Endodermal cell (in vitro differentiated cells): ENCODE results near the gene OSTN. TPM values are rescaled to one million over a fixed set of nuclear protein-coding genes. Genes with fewer than 3 reads are reported as not detected.

Experiments used
- DNase-seq: peaks from one replicate; pipeline ENCODE4 v3.0.0-alpha.2; 2017
- H3K27ac ChIP-seq: 2 replicates; pipeline ENCODE4 v1.5.1; 2013; ENCODE audit warnings: mild to moderate bottlenecking, low read depth, low read length, moderate library complexity
- H3K27me3 ChIP-seq: 2 replicates; pipeline ENCODE4 v1.6.1; 2013; ENCODE audit warnings: mild to moderate bottlenecking, low read length, moderate library complexity; ENCODE audit not compliant: insufficient read depth, control insufficient read depth, poor library complexity, severe bottlenecking
- H3K36me3 ChIP-seq: 2 replicates; pipeline ENCODE4 v1.7.0; 2013; ENCODE audit warnings: mild to moderate bottlenecking, low read length, moderate library complexity; ENCODE audit not compliant: control insufficient read depth, insufficient read depth
- H3K4me1 ChIP-seq: one replicate; pipeline ENCODE4 v1.7.0; 2013; ENCODE audit warnings: low read length; ENCODE audit not compliant: control insufficient read depth, insufficient read depth
- H3K4me3 ChIP-seq: 2 replicates; pipeline ENCODE4 v1.5.1; 2013; ENCODE audit warnings: mild to moderate bottlenecking, low read length, moderate library complexity
- H3K9ac ChIP-seq: 2 replicates; pipeline ENCODE4 v1.6.1; 2013; ENCODE audit warnings: mild to moderate bottlenecking, low read length, moderate library complexity; ENCODE audit not compliant: poor library complexity, severe bottlenecking; ENCODE audit errors: extremely low read depth
- H3K9me3 ChIP-seq: 2 replicates; pipeline ENCODE4 v1.6.1; 2013; ENCODE audit warnings: mild to moderate bottlenecking, low read length, moderate library complexity; ENCODE audit not compliant: control insufficient read depth
- H3K27ac Mint-ChIP-seq: 2 replicates; pipeline ENCODE4 v1.8.0; 2020; ENCODE audit warnings: mixed read lengths
- H3K27me3 Mint-ChIP-seq: 2 replicates; pipeline ENCODE4 v1.8.0; 2021; ENCODE audit warnings: mild to moderate bottlenecking, mixed read lengths; ENCODE audit not compliant: insufficient read depth
- H3K36me3 Mint-ChIP-seq: 2 replicates; pipeline ENCODE4 v1.8.0; 2020; ENCODE audit warnings: low read depth, mixed read lengths
- H3K4me1 Mint-ChIP-seq: 2 replicates; pipeline ENCODE4 v1.8.0; 2020; ENCODE audit warnings: mixed read lengths
- H3K4me3 Mint-ChIP-seq: 2 replicates; pipeline ENCODE4 v1.8.0; 2020; ENCODE audit warnings: mild to moderate bottlenecking, moderate library complexity, mixed read lengths
- H3K9me3 Mint-ChIP-seq: 2 replicates; pipeline ENCODE4 v1.8.0; 2020; ENCODE audit warnings: mild to moderate bottlenecking, mixed read lengths
- CTCF ChIP-seq: fragments of 200-600 bp; sonication (generic); conservative IDR thresholded peaks from 2 replicates; pipeline ENCODE4 v1.5.0; 2021; ENCODE audit warnings: antibody characterized with exemption, mild to moderate bottlenecking
- WGBS, 2 experiments: methylation state at CpG; one replicate each; pipeline versions ENCODE4 v1.1.5 to v1.1.7; 2013; ENCODE audit warnings: missing lambda C conversion rate in 2 of 2, mixed read lengths in 1 of 2; ENCODE audit not compliant: insufficient coverage in 1 of 2, insufficient read length in 1 of 2; 5-methylcytosine and 5-hydroxymethylcytosine counted together
- total RNA-seq, 2 donors: library from RNA; stranded (reverse); fragmentation: NEBNext Ultra II Directional in 1 of 2; extraction: Animal tissue kit (Norgen Biotek cat#: 25700) in 1 of 2; gene quantifications; 2 replicates in 1 of 2; 3 replicates in 1 of 2; pipeline ENCODE4 v1.2.1, GENCODE V29; 2021

OSTN gene
- total RNA-seq, 2 donors from 2014 or later: not detected

GRCh38 chr3:191303596-191303995 lies 104.6 kb downstream of the OSTN start:
- H3K9me3 Mint-ChIP-seq: no peaks in the 10 kb centered on the region
- Histone ChIP-seq H3K4me1 (no peaks in the 10 kb centered on the region), H3K27ac (no peak overlapping the region), H3K4me3 (no peak overlapping the region), H3K9me3 (no peaks in the 10 kb centered on the region), H3K36me3 (no peaks in the 10 kb centered on the region), H3K9ac (no peak overlapping the region), H3K27me3 (no peaks in the 10 kb centered on the region)
- peaks cover 17% of the 10 kb centered on the region for H3K4me1 Mint-ChIP-seq
- no peak overlapping the region for H3K27ac Mint-ChIP-seq
- no peak for DNase-seq
- 94 to 100% methylated on average over 3 of the region's 3 CpGs for WGBS, 2 experiments
- TF ChIP-seq CTCF: no peak
- H3K36me3 Mint-ChIP-seq: no peaks in the 10 kb centered on the region
- H3K27me3 Mint-ChIP-seq: no peaks in the 10 kb centered on the region
- H3K4me3 Mint-ChIP-seq: no peak overlapping the region

GRCh38 chr3:191306428-191306827 lies 107.4 kb downstream of the OSTN start:
- H3K4me1 ChIP-seq: no peaks in the 10 kb centered on the region
- Mint-ChIP-seq H3K27ac (no peak overlapping the region), H3K4me3 (no peak overlapping the region), H3K9me3 (peaks cover 4% of the 10 kb centered on the region), H3K27me3 (no peaks in the 10 kb centered on the region), H3K36me3 (no peaks in the 10 kb centered on the region), H3K4me1 (peaks cover 17% of the 10 kb centered on the region)
- DNase-seq: no peak
- H3K9me3 ChIP-seq: no peaks in the 10 kb centered on the region
- H3K36me3 ChIP-seq: no peaks in the 10 kb centered on the region
- TF ChIP-seq CTCF: no peak
- H3K9ac ChIP-seq: no peak overlapping the region
- H3K27ac ChIP-seq: no peak overlapping the region
- H3K27me3 ChIP-seq: no peaks in the 10 kb centered on the region
- 98 to 100% methylated on average over 1 to 4 of the region's 4 CpGs for WGBS, 2 experiments
- H3K4me3 ChIP-seq: no peak overlapping the region

DNA sequence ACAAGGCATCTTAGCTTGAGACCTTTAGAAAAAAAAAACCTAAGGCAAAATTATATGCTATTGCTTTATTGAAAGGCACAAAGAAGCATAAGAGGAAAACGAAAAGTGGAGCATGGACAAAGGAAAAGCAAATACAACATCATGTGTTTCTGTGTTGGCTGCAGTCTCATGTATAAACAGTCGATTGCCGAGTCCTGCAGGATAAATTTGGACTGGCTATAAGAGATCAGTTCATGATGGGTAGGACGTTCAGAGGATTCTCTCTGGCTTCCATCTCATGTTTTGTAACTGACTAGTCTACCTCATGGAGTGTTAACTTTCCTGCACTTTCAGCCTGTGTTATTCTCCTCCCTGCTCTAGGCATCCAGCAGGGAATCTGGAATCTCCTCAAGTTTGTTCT lies 108.3 kb downstream of the OSTN start:
- no peak overlapping the region for H3K4me3 ChIP-seq
- H3K27me3 ChIP-seq: no peaks in the 10 kb centered on the region
- no peaks in the 10 kb centered on the region for H3K9me3 ChIP-seq
- DNase-seq: no peak
- peaks cover 11% of the 10 kb centered on the region for H3K4me1 Mint-ChIP-seq
- no peaks in the 10 kb centered on the region for H3K36me3 Mint-ChIP-seq
- H3K4me1 ChIP-seq: no peaks in the 10 kb centered on the region
- no peak overlapping the region for H3K4me3 Mint-ChIP-seq
- H3K9ac ChIP-seq: no peak overlapping the region
- TF ChIP-seq CTCF: no peak
- H3K9me3 Mint-ChIP-seq: peaks cover 4% of the 10 kb centered on the region
- no peaks in the 10 kb centered on the region for H3K27me3 Mint-ChIP-seq
- H3K27ac Mint-ChIP-seq: no peak overlapping the region
- H3K36me3 ChIP-seq: no peaks in the 10 kb centered on the region
- no peak overlapping the region for H3K27ac ChIP-seq
- WGBS, 2 experiments: 92% methylated on average over 4 of the region's 4 CpGs
